Keratinocyte (primary cell): Measurements from ENCODE around the gene NXNL1.
A peak's percentile ranks its signal among the peaks of the same experiment; 100 is the strongest.

Source experiments
- EZH2 ChIP-seq: IDR thresholded peaks from one replicate; pipeline ENCODE4 v1.6.1; 2012; ENCODE audit warnings: inconsistent platforms, mild to moderate bottlenecking, low read length, moderate library complexity
- TF ChIP-seq, protein P1 (sequence below), 3 experiments: IDR thresholded peaks in 1 of 3; conservative IDR thresholded peaks in 1 of 3; optimal IDR thresholded peaks in 1 of 3; 2 replicates in 2 of 3; 3 replicates in 1 of 3; pipeline versions ENCODE3 to v1.5.1; 2011; ENCODE audit warnings: low read length in 3 of 3, mild to moderate bottlenecking in 3 of 3, moderate library complexity in 2 of 3, control low read depth in 1 of 3, inconsistent platforms in 1 of 3; ENCODE audit not compliant: insufficient read depth in 2 of 3; ENCODE audit errors: extremely low read depth in 1 of 3

DNA sequence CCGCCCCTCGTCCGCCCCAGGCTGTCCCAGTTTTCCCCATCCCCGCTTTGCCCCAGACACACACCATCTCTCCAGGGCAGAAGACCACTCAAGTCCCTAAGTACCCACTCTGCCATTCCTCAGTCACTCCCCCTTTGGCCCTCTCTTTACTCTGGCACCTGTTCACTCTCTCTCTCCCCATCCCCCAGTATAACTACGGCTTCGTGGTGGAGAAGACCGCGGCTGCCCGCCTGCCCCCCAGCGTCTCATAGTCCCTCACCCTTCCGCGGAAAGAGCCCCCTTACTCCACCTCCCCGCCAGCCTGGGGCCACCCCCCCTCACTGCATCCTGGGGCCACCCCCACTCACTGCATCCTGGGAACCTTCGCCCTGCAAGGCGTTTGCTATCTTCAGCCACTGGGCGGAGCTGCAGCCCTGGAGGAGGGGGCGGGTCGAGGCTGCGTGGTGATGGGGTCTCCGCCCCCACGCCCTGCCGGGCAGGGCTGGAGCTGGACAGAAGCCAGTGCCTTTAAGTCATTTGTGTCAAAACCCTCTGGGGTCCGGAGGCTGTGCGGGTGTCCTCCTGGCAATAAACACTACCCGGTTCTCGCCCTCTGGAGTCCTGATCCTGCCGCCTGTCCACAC lies 35.9 kb downstream of the NXNL1 start:
- TF ChIP-seq, protein P1, sequence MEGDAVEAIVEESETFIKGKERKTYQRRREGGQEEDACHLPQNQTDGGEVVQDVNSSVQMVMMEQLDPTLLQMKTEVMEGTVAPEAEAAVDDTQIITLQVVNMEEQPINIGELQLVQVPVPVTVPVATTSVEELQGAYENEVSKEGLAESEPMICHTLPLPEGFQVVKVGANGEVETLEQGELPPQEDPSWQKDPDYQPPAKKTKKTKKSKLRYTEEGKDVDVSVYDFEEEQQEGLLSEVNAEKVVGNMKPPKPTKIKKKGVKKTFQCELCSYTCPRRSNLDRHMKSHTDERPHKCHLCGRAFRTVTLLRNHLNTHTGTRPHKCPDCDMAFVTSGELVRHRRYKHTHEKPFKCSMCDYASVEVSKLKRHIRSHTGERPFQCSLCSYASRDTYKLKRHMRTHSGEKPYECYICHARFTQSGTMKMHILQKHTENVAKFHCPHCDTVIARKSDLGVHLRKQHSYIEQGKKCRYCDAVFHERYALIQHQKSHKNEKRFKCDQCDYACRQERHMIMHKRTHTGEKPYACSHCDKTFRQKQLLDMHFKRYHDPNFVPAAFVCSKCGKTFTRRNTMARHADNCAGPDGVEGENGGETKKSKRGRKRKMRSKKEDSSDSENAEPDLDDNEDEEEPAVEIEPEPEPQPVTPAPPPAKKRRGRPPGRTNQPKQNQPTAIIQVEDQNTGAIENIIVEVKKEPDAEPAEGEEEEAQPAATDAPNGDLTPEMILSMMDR (optimal IDR thresholded peaks at IDR 0.05 in 1 of 3, IDR thresholded peaks at IDR 0.05 in 1 of 3, conservative IDR thresholded peaks at IDR 0.05 in 1 of 3; ENCODE audit: extremely low read depth in 1 of 3, insufficient read depth in 2 of 3, low read length in 3 of 3) = peak; percentile 20 to 67 (median 67)
- TF ChIP-seq EZH2 = no peak
